GM23338 (cell line): ENCODE measurements around the gene STK36. TPM values are rescaled to one million over a fixed set of nuclear protein-coding genes. Genes with fewer than 3 reads are reported as not detected.

Experiments
- ATAC-seq: fragments of 200-7000 bp; cut with Tn5 transposase; 3 replicates; pipeline ENCODE4 v1.9.1; 2020
- DNase-seq: peaks from one replicate; pipeline ENCODE4 v3.0.0-alpha.2; 2015; ENCODE audit warnings: low spot score
- H2AFZ ChIP-seq: fragments of 200-600 bp; sonication (generic); 2 replicates; pipeline ENCODE4 v1.8.0; 2016; ENCODE audit warnings: antibody characterized with exemption, mild to moderate bottlenecking, moderate library complexity
- H3F3A ChIP-seq: fragments of 200-600 bp; sonication (generic); replicated peaks from 2 replicates; pipeline ENCODE4 v1.8.0; 2017; ENCODE audit warnings: antibody characterized with exemption, mixed run types, low read depth
- H3K27ac ChIP-seq: fragments of 200-600 bp; sonication (generic); 2 replicates; pipeline ENCODE4 v1.6.1; 2016; ENCODE audit warnings: low read depth
- H3K27me3 ChIP-seq: fragments of 200-600 bp; sonication (generic); 2 replicates; pipeline ENCODE4 v1.8.0; 2016; ENCODE audit warnings: mild to moderate bottlenecking, mixed run types, moderate library complexity; ENCODE audit not compliant: insufficient read depth
- H3K36me3 ChIP-seq: fragments of 200-600 bp; sonication (generic); 2 replicates; pipeline ENCODE4 v1.8.0; 2016; ENCODE audit warnings: mild to moderate bottlenecking; ENCODE audit not compliant: insufficient read depth
- H3K4me1 ChIP-seq: fragments of 200-600 bp; sonication (generic); 2 replicates; pipeline ENCODE4 v1.8.0; 2016; ENCODE audit warnings: mild to moderate bottlenecking, moderate library complexity; ENCODE audit not compliant: insufficient read depth
- H3K4me2 ChIP-seq: fragments of 200-600 bp; sonication (generic); 2 replicates; pipeline ENCODE4 v1.7.1; 2017; ENCODE audit warnings: mixed run types
- H3K4me3 ChIP-seq: fragments of 200-600 bp; sonication (generic); 2 replicates; pipeline ENCODE4 v1.6.1; 2016; ENCODE audit warnings: mixed run types
- H3K79me2 ChIP-seq: fragments of 200-600 bp; sonication (generic); replicated peaks from 2 replicates; pipeline ENCODE4 v1.8.0; 2017; ENCODE audit warnings: mild to moderate bottlenecking; ENCODE audit not compliant: insufficient read depth
- H3K9me2 ChIP-seq: fragments of 200-600 bp; sonication (generic); 2 replicates; pipeline ENCODE4 v1.8.0; 2017; ENCODE audit not compliant: insufficient read depth
- H4K20me1 ChIP-seq: fragments of 200-600 bp; sonication (generic); replicated peaks from 2 replicates; pipeline ENCODE4 v1.8.0; 2017; ENCODE audit warnings: mild to moderate bottlenecking; ENCODE audit not compliant: insufficient read depth
- H3K27ac Mint-ChIP-seq: 2 replicates; pipeline ENCODE4 v1.8.0; 2020; ENCODE audit warnings: inconsistent platforms, mild to moderate bottlenecking, moderate library complexity, mixed read lengths
- H3K27me3 Mint-ChIP-seq: 3 replicates; pipeline ENCODE4 v1.8.0; 2022; ENCODE audit warnings: low read depth, mild to moderate bottlenecking, moderate library complexity, mixed read lengths, inconsistent platforms; ENCODE audit not compliant: insufficient read depth, poor library complexity
- H3K36me3 Mint-ChIP-seq: 3 replicates; pipeline ENCODE4 v1.8.0; 2021; ENCODE audit warnings: low read depth, mild to moderate bottlenecking, inconsistent platforms, moderate library complexity, mixed read lengths
- H3K4me1 Mint-ChIP-seq: 3 replicates; pipeline ENCODE4 v1.8.0; 2020; ENCODE audit warnings: mild to moderate bottlenecking, inconsistent platforms, mixed read lengths
- H3K4me3 Mint-ChIP-seq: 3 replicates; pipeline ENCODE4 v1.8.0; 2021; ENCODE audit warnings: moderate library complexity, mild to moderate bottlenecking, inconsistent platforms, mixed read lengths
- H3K9me3 Mint-ChIP-seq: 3 replicates; pipeline ENCODE4 v1.8.0; 2020; ENCODE audit warnings: moderate library complexity, mild to moderate bottlenecking, inconsistent platforms, mixed read lengths
- EZH2 ChIP-seq: fragments of 200-600 bp; sonication (generic); IDR thresholded peaks from one replicate; pipeline ENCODE4 v1.8.0; 2017; ENCODE audit warnings: antibody characterized with exemption, mild to moderate bottlenecking, low read depth; ENCODE audit not compliant: unreplicated experiment
- EZH2phosphoT487 ChIP-seq: fragments of 200-600 bp; sonication (generic); IDR thresholded peaks from one replicate; pipeline ENCODE4 v1.8.1; 2018; ENCODE audit warnings: antibody characterized with exemption; ENCODE audit not compliant: unreplicated experiment
- NANOG ChIP-seq: IDR thresholded peaks from 2 replicates; pipeline ENCODE4 v1.6.1; 2016; ENCODE audit warnings: antibody characterized with exemption, borderline replicate concordance
- STAT1 ChIP-seq: IDR thresholded peaks from one replicate; pipeline ENCODE4 v1.6.1; 2016; ENCODE audit warnings: antibody characterized with exemption; ENCODE audit not compliant: unreplicated experiment
- polyA plus RNA-seq: library from polyadenylated mRNA; unstranded; fragments of >200 nt; fragmentation: Nextera tagmentation; extraction: Ambion mirVana; gene quantifications from 2 replicates; pipeline ENCODE4 v1.2.1, GENCODE V29; 2016
- total RNA-seq: library from RNA; depleted of rRNA; stranded (reverse); fragments of >200 nt; shearing (Covaris generic); gene quantifications from 2 replicates; pipeline ENCODE4 v1.2.3, GENCODE V29; 2014
- TF ChIP-seq, protein P1 (sequence below), 2 experiments: fragments of 200-600 bp in 1 of 2; sonication (generic) in 1 of 2; conservative IDR thresholded peaks; 2 replicates each; pipeline versions ENCODE4 v1.5.1 to v1.6.1; 2016 to 2017; ENCODE audit warnings: antibody characterized with exemption in 2 of 2, low read depth in 2 of 2, mild to moderate bottlenecking in 2 of 2, moderate library complexity in 1 of 2
- TF ChIP-seq, protein P2 (sequence below): IDR thresholded peaks from 2 replicates; pipeline ENCODE4 v1.6.1; 2016; ENCODE audit warnings: antibody characterized with exemption
- TF ChIP-seq, protein P3 (sequence below): IDR thresholded peaks from one replicate; pipeline ENCODE4 v1.6.1; 2018; ENCODE audit warnings: antibody characterized with exemption; ENCODE audit not compliant: unreplicated experiment

The STK36 gene
- total and polyA plus RNA-seq, 2 experiments from 2014 or later, result 21.2 to 26.3 TPM

DNA sequence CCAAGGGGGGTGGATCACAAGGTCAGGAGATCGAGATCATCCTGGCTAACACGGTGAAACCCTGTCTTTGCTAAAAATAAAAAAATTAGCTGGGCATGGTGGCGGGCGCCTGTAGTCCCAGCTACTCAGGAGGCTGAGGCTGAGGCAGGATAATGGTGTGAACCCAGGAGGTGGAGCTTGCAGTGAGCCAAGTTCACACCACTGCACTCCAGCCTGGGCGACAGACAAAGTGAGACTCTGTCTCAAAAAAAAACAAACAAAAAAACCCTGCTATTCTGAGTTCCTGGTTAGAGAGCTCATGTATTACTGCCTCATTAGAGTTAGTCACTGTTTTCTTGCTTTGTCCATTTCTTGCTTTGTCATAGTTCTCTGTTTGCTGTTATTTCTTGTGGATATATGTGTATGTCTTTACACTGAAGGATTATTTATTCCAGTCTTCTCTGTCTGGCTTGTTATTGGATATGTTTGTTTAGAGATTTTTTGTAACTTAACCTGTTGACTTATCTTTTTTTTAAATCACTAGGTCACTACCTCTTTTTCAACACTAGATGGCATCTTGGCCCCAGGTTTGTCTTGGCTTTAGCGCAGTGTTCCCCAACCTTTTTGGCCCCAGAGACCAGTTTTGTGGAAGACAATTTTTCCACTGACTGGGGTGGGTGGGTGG lies 55.7 kb downstream of the STK36 start:
- DNase-seq (peak; percentile 66), ATAC-seq (no peak)
- no peak overlapping the region for H2AFZ ChIP-seq
- peaks cover 16% of the 10 kb centered on the region for H4K20me1 ChIP-seq
- no peak overlapping the region for H3K27ac ChIP-seq
- H3K27me3 Mint-ChIP-seq, result peaks cover 2% of the 10 kb centered on the region
- H3K9me2 ChIP-seq, result no peaks in the 10 kb centered on the region
- H3K36me3 ChIP-seq, result peaks cover 12% of the 10 kb centered on the region
- H3K4me1 ChIP-seq, result peaks cover 14% of the 10 kb centered on the region
- H3K4me3 ChIP-seq, result no peak overlapping the region
- H3K27ac Mint-ChIP-seq, result no peak overlapping the region
- H3K36me3 Mint-ChIP-seq, result peaks cover 57% of the 10 kb centered on the region
- TF ChIP-seq, protein P1, sequence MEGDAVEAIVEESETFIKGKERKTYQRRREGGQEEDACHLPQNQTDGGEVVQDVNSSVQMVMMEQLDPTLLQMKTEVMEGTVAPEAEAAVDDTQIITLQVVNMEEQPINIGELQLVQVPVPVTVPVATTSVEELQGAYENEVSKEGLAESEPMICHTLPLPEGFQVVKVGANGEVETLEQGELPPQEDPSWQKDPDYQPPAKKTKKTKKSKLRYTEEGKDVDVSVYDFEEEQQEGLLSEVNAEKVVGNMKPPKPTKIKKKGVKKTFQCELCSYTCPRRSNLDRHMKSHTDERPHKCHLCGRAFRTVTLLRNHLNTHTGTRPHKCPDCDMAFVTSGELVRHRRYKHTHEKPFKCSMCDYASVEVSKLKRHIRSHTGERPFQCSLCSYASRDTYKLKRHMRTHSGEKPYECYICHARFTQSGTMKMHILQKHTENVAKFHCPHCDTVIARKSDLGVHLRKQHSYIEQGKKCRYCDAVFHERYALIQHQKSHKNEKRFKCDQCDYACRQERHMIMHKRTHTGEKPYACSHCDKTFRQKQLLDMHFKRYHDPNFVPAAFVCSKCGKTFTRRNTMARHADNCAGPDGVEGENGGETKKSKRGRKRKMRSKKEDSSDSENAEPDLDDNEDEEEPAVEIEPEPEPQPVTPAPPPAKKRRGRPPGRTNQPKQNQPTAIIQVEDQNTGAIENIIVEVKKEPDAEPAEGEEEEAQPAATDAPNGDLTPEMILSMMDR (conservative IDR thresholded peaks at IDR 0.05; ENCODE audit: low read depth in 2 of 2), result peak; percentile 65 to 71
- no peak for TF ChIP-seq EZH2phosphoT487
- no peaks in the 10 kb centered on the region for H3F3A ChIP-seq
- H3K4me1 Mint-ChIP-seq, result peaks cover 22% of the 10 kb centered on the region
- no peaks in the 10 kb centered on the region for H3K27me3 ChIP-seq
- no peak overlapping the region for H3K4me3 Mint-ChIP-seq
- peaks cover 84% of the 10 kb centered on the region for H3K79me2 ChIP-seq
- peaks cover 34% of the 10 kb centered on the region for H3K9me3 Mint-ChIP-seq
- H3K4me2 ChIP-seq, result no peak overlapping the region

DNA sequence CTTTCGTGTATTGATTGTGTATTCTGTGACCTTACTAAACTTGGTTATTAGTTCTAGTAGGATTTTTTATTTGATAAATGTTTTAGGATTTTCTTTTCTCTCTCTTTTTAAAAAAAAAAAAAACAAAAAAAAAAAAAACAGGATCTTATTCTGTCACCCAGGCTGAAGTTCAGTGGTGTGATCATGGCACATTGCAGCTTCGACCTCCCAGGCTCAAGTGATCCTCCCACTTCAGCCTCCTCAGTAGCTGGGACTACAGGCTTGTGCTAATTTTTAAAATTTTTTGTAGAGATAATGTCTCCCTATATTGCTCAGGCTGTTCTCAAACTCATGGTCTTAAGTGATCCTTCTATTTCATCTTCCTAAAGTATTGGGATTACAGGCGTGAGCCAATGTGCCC lies 57.8 kb downstream of the STK36 start:
- peaks cover 21% of the 10 kb centered on the region for H3K4me1 ChIP-seq
- no peak overlapping the region for H3K4me3 ChIP-seq
- no peaks in the 10 kb centered on the region for H3F3A ChIP-seq
- no peak overlapping the region for H2AFZ ChIP-seq
- H3K79me2 ChIP-seq, result peaks cover 84% of the 10 kb centered on the region
- peaks cover 18% of the 10 kb centered on the region for H4K20me1 ChIP-seq
- Mint-ChIP-seq H3K36me3 (peaks cover 51% of the 10 kb centered on the region), H3K4me1 (peaks cover 30% of the 10 kb centered on the region), H3K27ac (no peak overlapping the region), H3K4me3 (no peak overlapping the region), H3K9me3 (peaks cover 34% of the 10 kb centered on the region), H3K27me3 (peaks cover 3% of the 10 kb centered on the region)
- no peaks in the 10 kb centered on the region for H3K27me3 ChIP-seq
- no peak for ATAC-seq
- H3K9me2 ChIP-seq, result no peaks in the 10 kb centered on the region
- H3K4me2 ChIP-seq, result no peak overlapping the region
- peaks cover 12% of the 10 kb centered on the region for H3K36me3 ChIP-seq
- no peak for DNase-seq
- H3K27ac ChIP-seq, result no peak overlapping the region
- no peak for TF ChIP-seq STAT1
- TF ChIP-seq, protein P2, sequence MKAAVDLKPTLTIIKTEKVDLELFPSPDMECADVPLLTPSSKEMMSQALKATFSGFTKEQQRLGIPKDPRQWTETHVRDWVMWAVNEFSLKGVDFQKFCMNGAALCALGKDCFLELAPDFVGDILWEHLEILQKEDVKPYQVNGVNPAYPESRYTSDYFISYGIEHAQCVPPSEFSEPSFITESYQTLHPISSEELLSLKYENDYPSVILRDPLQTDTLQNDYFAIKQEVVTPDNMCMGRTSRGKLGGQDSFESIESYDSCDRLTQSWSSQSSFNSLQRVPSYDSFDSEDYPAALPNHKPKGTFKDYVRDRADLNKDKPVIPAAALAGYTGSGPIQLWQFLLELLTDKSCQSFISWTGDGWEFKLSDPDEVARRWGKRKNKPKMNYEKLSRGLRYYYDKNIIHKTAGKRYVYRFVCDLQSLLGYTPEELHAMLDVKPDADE, result no peak
- TF ChIP-seq, protein P1 (conservative IDR thresholded peaks at IDR 0.05; ENCODE audit: low read depth in 2 of 2), result no peak
- no peak for TF ChIP-seq EZH2
- TF ChIP-seq NANOG, result no peak
- TF ChIP-seq EZH2phosphoT487, result no peak
- TF ChIP-seq, protein P3, sequence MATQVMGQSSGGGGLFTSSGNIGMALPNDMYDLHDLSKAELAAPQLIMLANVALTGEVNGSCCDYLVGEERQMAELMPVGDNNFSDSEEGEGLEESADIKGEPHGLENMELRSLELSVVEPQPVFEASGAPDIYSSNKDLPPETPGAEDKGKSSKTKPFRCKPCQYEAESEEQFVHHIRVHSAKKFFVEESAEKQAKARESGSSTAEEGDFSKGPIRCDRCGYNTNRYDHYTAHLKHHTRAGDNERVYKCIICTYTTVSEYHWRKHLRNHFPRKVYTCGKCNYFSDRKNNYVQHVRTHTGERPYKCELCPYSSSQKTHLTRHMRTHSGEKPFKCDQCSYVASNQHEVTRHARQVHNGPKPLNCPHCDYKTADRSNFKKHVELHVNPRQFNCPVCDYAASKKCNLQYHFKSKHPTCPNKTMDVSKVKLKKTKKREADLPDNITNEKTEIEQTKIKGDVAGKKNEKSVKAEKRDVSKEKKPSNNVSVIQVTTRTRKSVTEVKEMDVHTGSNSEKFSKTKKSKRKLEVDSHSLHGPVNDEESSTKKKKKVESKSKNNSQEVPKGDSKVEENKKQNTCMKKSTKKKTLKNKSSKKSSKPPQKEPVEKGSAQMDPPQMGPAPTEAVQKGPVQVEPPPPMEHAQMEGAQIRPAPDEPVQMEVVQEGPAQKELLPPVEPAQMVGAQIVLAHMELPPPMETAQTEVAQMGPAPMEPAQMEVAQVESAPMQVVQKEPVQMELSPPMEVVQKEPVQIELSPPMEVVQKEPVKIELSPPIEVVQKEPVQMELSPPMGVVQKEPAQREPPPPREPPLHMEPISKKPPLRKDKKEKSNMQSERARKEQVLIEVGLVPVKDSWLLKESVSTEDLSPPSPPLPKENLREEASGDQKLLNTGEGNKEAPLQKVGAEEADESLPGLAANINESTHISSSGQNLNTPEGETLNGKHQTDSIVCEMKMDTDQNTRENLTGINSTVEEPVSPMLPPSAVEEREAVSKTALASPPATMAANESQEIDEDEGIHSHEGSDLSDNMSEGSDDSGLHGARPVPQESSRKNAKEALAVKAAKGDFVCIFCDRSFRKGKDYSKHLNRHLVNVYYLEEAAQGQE, result no peak
